Liver (tissue), 9 donors: ENCODE data around the gene GRB7. TPM values are rescaled to one million over a fixed set of nuclear protein-coding genes. Genes with fewer than 3 reads are reported as not detected.
A peak's percentile ranks its signal among the peaks of the same experiment; 100 is the strongest.

Source experiments
- DNase-seq: peaks from one replicate; pipeline ENCODE4 v3.0.0-alpha.2; 2017; ENCODE audit warnings: low spot score
- H3K27ac ChIP-seq, 2 donors: one replicate each; pipeline ENCODE4 v1.7.0; 2013; ENCODE audit warnings: inconsistent platforms in 2 of 2, low read length in 2 of 2, control low read depth in 1 of 2, low read depth in 1 of 2, mild to moderate bottlenecking in 1 of 2
- H3K27me3 ChIP-seq, 4 donors: one replicate each; pipeline versions ENCODE4 v1.6.1 to v1.7.0; 2013; ENCODE audit warnings: low read length in 3 of 4, inconsistent platforms in 1 of 4, mild to moderate bottlenecking in 1 of 4, moderate library complexity in 1 of 4; ENCODE audit not compliant: control insufficient read depth in 4 of 4, insufficient read depth in 4 of 4
- H3K36me3 ChIP-seq, 4 donors: one replicate each; pipeline versions ENCODE4 v1.6.1 to v1.7.0; 2013; ENCODE audit warnings: low read length in 3 of 4, mild to moderate bottlenecking in 3 of 4, low read depth in 1 of 4, moderate library complexity in 1 of 4; ENCODE audit not compliant: control insufficient read depth in 4 of 4, insufficient read depth in 3 of 4
- H3K4me1 ChIP-seq, 4 donors: one replicate each; pipeline versions ENCODE4 v1.6.1 to v1.7.0; 2013; ENCODE audit warnings: low read length in 3 of 4, mild to moderate bottlenecking in 3 of 4, moderate library complexity in 1 of 4; ENCODE audit not compliant: control insufficient read depth in 4 of 4, insufficient read depth in 4 of 4
- H3K4me3 ChIP-seq, 3 donors: one replicate each; pipeline versions ENCODE4 v1.6.1 to v1.7.0; 2013; ENCODE audit warnings: low read length in 3 of 3, control low read depth in 1 of 3, low read depth in 1 of 3, mild to moderate bottlenecking in 1 of 3
- H3K9ac ChIP-seq, 2 donors: one replicate each; pipeline ENCODE4 v1.7.0; 2013; ENCODE audit warnings: low read length in 2 of 2, mild to moderate bottlenecking in 2 of 2, moderate library complexity in 2 of 2, control low read depth in 1 of 2, low read depth in 1 of 2
- H3K9me3 ChIP-seq, 4 donors: one replicate each; pipeline versions ENCODE4 v1.6.1 to v1.7.0; 2013; ENCODE audit warnings: low read length in 3 of 4; ENCODE audit not compliant: control insufficient read depth in 4 of 4
- CTCF ChIP-seq: fragments of 150-350 bp; IDR thresholded peaks from 2 replicates; pipeline ENCODE4 v1.5.1; 2017; ENCODE audit warnings: improper control_type of control experiment, low read depth, low read length; ENCODE audit not compliant: missing input control
- EGR1 ChIP-seq, 2 donors: IDR thresholded peaks; 2 replicates each; pipeline ENCODE4 v1.6.1; 2016 to 2018; ENCODE audit warnings: antibody characterized with exemption in 2 of 2, low read depth in 2 of 2
- FOXA1 ChIP-seq: IDR thresholded peaks from 2 replicates; pipeline ENCODE4 v1.6.1; 2016; ENCODE audit warnings: antibody characterized with exemption
- FOXA2 ChIP-seq: IDR thresholded peaks from 2 replicates; pipeline ENCODE4 v1.6.1; 2016; ENCODE audit warnings: antibody characterized with exemption
- GABPA ChIP-seq, 2 donors: IDR thresholded peaks in 1 of 2; conservative IDR thresholded peaks in 1 of 2; 2 replicates each; pipeline ENCODE4 v1.6.1; 2016; ENCODE audit warnings: antibody characterized with exemption in 2 of 2, mild to moderate bottlenecking in 1 of 2, moderate library complexity in 1 of 2
- HNF4A ChIP-seq, 2 donors: conservative IDR thresholded peaks; 2 replicates each; pipeline ENCODE4 v1.6.1; 2016; ENCODE audit warnings: antibody characterized with exemption in 2 of 2, mild to moderate bottlenecking in 2 of 2
- HNF4G ChIP-seq: IDR thresholded peaks from 2 replicates; pipeline ENCODE4 v1.6.1; 2016; ENCODE audit warnings: antibody characterized with exemption
- JUND ChIP-seq, 2 donors: IDR thresholded peaks; 2 replicates each; pipeline ENCODE4 v1.6.1; 2016; ENCODE audit warnings: antibody characterized with exemption in 2 of 2
- NR2F2 ChIP-seq: IDR thresholded peaks from 2 replicates; pipeline ENCODE4 v1.6.1; 2016; ENCODE audit warnings: antibody characterized with exemption
- RAD21 ChIP-seq, 2 donors: IDR thresholded peaks; 2 replicates each; pipeline ENCODE4 v1.6.1; 2016; ENCODE audit warnings: antibody characterized with exemption in 2 of 2, mild to moderate bottlenecking in 2 of 2
- RXRA ChIP-seq, 2 donors: IDR thresholded peaks; 2 replicates each; pipeline ENCODE4 v1.6.1; 2017 to 2018; ENCODE audit warnings: antibody characterized with exemption in 2 of 2, mild to moderate bottlenecking in 1 of 2
- SP1 ChIP-seq: IDR thresholded peaks from 2 replicates; pipeline ENCODE4 v1.6.1; 2018; ENCODE audit warnings: antibody characterized with exemption, mild to moderate bottlenecking
- TAF1 ChIP-seq: conservative IDR thresholded peaks from 2 replicates; pipeline ENCODE4 v1.6.1; 2016; ENCODE audit warnings: antibody characterized with exemption, mild to moderate bottlenecking
- YY1 ChIP-seq: IDR thresholded peaks from 2 replicates; pipeline ENCODE4 v1.6.1; 2016; ENCODE audit warnings: antibody characterized with exemption, mild to moderate bottlenecking
- WGBS: extraction: QIAGEN DNeasy Blood & Tissue Kit; methylation state at CpG from one replicate; pipeline ENCODE4 v1.1.7; 2013; 5-methylcytosine and 5-hydroxymethylcytosine counted together
- polyA plus RNA-seq, 2 donors: library from polyadenylated mRNA; stranded (reverse) in 1 of 2; unstranded in 1 of 2; fragments of 200-250 nt in 1 of 2; fragments of >200 nt in 1 of 2; fragmentation: Nextera tagmentation in 1 of 2; extraction: Ambion mirVana in 1 of 2; gene quantifications; one replicate each; pipeline versions ENCODE4 v1.2.1 to v1.2.3, GENCODE V29; 2013 to 2015
- total RNA-seq, 2 donors: library from RNA; depleted of rRNA; stranded (reverse); fragments of >200 nt; gene quantifications; one replicate each; pipeline ENCODE4 v1.2.3, GENCODE V29; 2014
- TF ChIP-seq, protein P1 (sequence below): IDR thresholded peaks from 2 replicates; pipeline ENCODE4 v1.6.1; 2016; ENCODE audit warnings: antibody characterized with exemption
- TF ChIP-seq, protein P2 (sequence below): IDR thresholded peaks from 2 replicates; pipeline ENCODE4 v1.6.1; 2016; ENCODE audit warnings: antibody characterized with exemption, mild to moderate bottlenecking
- TF ChIP-seq, protein P3 (sequence below): IDR thresholded peaks from 2 replicates; pipeline ENCODE4 v1.6.1; 2016; ENCODE audit warnings: antibody characterized with exemption
- TF ChIP-seq, protein P4 (sequence below): IDR thresholded peaks from 2 replicates; pipeline ENCODE4 v1.6.1; 2016; ENCODE audit warnings: antibody characterized with exemption
- donor health status: healthy.
- donor health status: healthy.
- donor health status: healthy.
- donor health status: healthy.
- donor health status: healthy.

GRB7 gene
- total and polyA plus RNA-seq, 4 donors: 1.9 to 6.8 (median 2.5) TPM

DNA sequence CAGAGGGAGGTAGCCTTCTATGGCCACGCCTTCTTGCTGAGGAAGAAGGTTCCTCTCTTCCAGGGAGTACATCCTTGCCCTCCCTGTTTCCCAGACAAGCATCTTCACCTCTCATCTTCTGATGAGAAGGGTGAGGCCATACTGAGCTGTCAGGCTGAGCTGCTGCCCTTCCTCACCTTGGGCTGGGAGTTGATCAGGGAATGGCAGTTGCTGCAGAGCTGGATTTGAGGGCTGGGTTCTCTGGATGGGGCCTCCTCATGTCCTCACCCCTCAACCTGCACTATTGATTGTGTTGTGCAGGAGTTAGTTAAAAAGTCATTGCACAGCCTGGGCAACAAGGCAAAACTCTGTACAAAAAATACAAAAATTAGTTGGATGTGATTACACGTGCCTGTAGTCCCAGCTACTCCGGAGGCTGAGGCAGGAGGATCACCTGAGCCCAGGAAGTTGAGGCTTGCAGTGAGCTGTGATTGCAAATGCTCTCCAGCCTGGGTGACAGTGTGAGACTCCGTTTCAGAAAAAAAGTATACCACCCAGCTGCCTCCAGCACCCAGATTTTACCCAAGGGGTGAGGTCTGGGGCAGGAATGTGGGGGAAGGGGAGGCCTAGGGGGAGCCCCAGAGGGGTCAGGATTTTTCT, 35.8 kb upstream of the GRB7 start:
- no peak for DNase-seq
- 61% methylated on average over 4 of the region's 4 CpGs for WGBS
- Histone ChIP-seq H3K27ac (peak overlapping the region; percentile 95 to 98), H3K36me3 (no peaks in the 10 kb centered on the region), H3K4me3 (no peak overlapping the region), H3K4me1 (peaks cover 31 to 67% (median 59%) of the 10 kb centered on the region in 4 donors), H3K9ac (no peak overlapping the region), H3K9me3 (no peaks in the 10 kb centered on the region), H3K27me3 (no peaks in the 10 kb centered on the region)
- TF ChIP-seq CTCF (no peak), HNF4A (conservative IDR thresholded peaks at IDR 0.05) (no peak), FOXA1 (no peak)

DNA sequence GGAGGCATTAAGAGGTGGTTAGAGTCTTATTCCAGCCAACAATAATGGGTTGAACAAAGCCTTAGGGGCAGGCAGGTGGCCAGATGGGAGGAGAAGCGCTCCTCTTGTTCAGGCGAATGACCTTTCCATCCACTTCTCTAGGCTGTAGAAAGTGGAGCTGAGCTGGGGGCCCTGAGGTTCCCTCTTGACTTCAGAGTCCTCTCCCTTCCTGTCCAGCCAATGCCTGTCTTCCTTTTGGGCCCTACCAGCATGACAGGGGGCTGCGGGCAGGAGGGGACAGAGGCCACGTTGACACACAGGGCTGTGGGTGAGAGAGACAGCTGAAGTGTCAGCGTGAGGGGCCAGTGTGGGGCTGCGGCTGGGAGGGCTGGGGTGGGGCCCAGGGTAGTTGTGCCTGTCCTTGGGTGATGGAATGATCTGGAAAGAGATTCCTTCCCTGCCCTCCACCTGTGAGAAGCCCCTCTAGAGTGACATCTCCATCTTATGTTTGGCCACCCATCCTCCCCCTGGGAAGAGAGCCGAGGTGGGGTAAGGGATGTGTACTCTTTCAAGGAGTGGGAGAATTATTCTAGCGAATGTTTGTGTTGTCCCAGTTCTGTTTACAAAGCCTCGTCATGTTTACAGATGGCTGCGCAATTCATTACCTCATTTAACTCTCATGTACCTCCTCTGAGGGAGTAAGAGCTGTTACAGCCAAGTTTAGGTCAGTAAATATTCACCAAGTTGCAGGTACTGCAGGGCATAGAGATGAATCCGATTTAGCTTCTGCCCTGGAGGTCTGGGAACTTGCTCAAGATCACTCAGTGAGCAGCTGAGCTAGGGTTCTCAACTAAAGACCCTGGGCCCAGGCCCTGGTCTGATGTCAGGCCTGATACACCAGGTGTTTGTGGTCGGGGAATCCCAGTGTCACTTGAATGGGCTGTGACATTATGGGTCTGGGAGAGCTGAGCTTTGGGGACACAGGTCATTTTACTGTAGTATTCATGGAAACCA, 34.5 kb upstream of the GRB7 start:
- H3K9ac ChIP-seq: peak overlapping the region; percentile 64 to 73
- TF ChIP-seq FOXA2 (peak; percentile 100), EGR1 (IDR thresholded peaks at IDR 0.05; ENCODE audit: low read depth in 2 of 2) (peak in 1 of 2 donors; percentile 33), SP1 (peak; percentile 88), CTCF (no peak), HNF4G (peak; percentile 15), GABPA (IDR thresholded peaks at IDR 0.05 in 1 of 2, conservative IDR thresholded peaks at IDR 0.05 in 1 of 2) (peak in 1 of 2 donors; percentile 64), TAF1 (no peak), FOXA1 (peak; percentile 100), RXRA (IDR thresholded peaks at IDR 0.05) (peak; percentile 84 to 98), YY1 (peak; percentile 81), RAD21 (IDR thresholded peaks at IDR 0.05) (peak; percentile 42 to 43), JUND (IDR thresholded peaks at IDR 0.05) (peak; percentile 90 to 95), NR2F2 (no peak), HNF4A (conservative IDR thresholded peaks at IDR 0.05) (peak; percentile 71 to 91)
- TF ChIP-seq, protein P1, sequence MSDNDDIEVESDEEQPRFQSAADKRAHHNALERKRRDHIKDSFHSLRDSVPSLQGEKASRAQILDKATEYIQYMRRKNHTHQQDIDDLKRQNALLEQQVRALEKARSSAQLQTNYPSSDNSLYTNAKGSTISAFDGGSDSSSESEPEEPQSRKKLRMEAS: peak; percentile 34
- TF ChIP-seq, protein P2, sequence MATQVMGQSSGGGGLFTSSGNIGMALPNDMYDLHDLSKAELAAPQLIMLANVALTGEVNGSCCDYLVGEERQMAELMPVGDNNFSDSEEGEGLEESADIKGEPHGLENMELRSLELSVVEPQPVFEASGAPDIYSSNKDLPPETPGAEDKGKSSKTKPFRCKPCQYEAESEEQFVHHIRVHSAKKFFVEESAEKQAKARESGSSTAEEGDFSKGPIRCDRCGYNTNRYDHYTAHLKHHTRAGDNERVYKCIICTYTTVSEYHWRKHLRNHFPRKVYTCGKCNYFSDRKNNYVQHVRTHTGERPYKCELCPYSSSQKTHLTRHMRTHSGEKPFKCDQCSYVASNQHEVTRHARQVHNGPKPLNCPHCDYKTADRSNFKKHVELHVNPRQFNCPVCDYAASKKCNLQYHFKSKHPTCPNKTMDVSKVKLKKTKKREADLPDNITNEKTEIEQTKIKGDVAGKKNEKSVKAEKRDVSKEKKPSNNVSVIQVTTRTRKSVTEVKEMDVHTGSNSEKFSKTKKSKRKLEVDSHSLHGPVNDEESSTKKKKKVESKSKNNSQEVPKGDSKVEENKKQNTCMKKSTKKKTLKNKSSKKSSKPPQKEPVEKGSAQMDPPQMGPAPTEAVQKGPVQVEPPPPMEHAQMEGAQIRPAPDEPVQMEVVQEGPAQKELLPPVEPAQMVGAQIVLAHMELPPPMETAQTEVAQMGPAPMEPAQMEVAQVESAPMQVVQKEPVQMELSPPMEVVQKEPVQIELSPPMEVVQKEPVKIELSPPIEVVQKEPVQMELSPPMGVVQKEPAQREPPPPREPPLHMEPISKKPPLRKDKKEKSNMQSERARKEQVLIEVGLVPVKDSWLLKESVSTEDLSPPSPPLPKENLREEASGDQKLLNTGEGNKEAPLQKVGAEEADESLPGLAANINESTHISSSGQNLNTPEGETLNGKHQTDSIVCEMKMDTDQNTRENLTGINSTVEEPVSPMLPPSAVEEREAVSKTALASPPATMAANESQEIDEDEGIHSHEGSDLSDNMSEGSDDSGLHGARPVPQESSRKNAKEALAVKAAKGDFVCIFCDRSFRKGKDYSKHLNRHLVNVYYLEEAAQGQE: peak; percentile 67
- TF ChIP-seq, protein P3, sequence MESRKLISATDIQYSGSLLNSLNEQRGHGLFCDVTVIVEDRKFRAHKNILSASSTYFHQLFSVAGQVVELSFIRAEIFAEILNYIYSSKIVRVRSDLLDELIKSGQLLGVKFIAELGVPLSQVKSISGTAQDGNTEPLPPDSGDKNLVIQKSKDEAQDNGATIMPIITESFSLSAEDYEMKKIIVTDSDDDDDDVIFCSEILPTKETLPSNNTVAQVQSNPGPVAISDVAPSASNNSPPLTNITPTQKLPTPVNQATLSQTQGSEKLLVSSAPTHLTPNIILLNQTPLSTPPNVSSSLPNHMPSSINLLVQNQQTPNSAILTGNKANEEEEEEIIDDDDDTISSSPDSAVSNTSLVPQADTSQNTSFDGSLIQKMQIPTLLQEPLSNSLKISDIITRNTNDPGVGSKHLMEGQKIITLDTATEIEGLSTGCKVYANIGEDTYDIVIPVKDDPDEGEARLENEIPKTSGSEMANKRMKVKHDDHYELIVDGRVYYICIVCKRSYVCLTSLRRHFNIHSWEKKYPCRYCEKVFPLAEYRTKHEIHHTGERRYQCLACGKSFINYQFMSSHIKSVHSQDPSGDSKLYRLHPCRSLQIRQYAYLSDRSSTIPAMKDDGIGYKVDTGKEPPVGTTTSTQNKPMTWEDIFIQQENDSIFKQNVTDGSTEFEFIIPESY: no peak
- TF ChIP-seq, protein P4, sequence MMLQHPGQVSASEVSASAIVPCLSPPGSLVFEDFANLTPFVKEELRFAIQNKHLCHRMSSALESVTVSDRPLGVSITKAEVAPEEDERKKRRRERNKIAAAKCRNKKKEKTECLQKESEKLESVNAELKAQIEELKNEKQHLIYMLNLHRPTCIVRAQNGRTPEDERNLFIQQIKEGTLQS: peak; percentile 67
- H3K4me3 ChIP-seq: no peak overlapping the region
- peaks cover 0 to under 1% (median 0%) of the 10 kb centered on the region in 4 donors for H3K36me3 ChIP-seq
- WGBS: 30% methylated on average over 12 of the region's 12 CpGs
- H3K27me3 ChIP-seq: no peaks in the 10 kb centered on the region
- H3K4me1 ChIP-seq: peaks cover 32 to 74% (median 65%) of the 10 kb centered on the region in 4 donors
- no peak for DNase-seq
- H3K9me3 ChIP-seq: no peaks in the 10 kb centered on the region
- H3K27ac ChIP-seq: peak overlapping the region; percentile 95 to 98
